Neutrophil (primary cell): Measurements from ENCODE around the gene HCN3.

ENCODE experiments used
- H3K27ac ChIP-seq: fragments of 200-600 bp; sonication (generic); 2 replicates; pipeline ENCODE4 v1.5.1; 2016; ENCODE audit warnings: mild to moderate bottlenecking, moderate library complexity
- H3K27me3 ChIP-seq: fragments of 200-600 bp; sonication (generic); 2 replicates; pipeline ENCODE4 v1.6.0; 2016; ENCODE audit warnings: mild to moderate bottlenecking
- H3K36me3 ChIP-seq: fragments of 200-600 bp; sonication (generic); 2 replicates; pipeline ENCODE4 v1.5.1; 2017
- H3K4me1 ChIP-seq, 2 experiments: fragments of 200-600 bp in 1 of 2; sonication (generic) in 1 of 2; 1 replicate in 1 of 2; 2 replicates in 1 of 2; pipeline versions ENCODE4 v1.5.1 to v1.6.1; 2013 to 2016; ENCODE audit warnings: low read depth in 1 of 2, low read length in 1 of 2, mild to moderate bottlenecking in 1 of 2, moderate library complexity in 1 of 2; ENCODE audit not compliant: control insufficient read depth in 1 of 2, insufficient read depth in 1 of 2
- H3K4me3 ChIP-seq, 2 experiments: fragments of 200-600 bp in 1 of 2; sonication (generic) in 1 of 2; 1 replicate in 1 of 2; 2 replicates in 1 of 2; pipeline ENCODE4 v1.5.1; 2013 to 2016; ENCODE audit warnings: low read depth in 1 of 2, low read length in 1 of 2, mild to moderate bottlenecking in 1 of 2, moderate library complexity in 1 of 2
- H3K9me3 ChIP-seq: fragments of 200-600 bp; sonication (generic); 2 replicates; pipeline ENCODE4 v1.5.1; 2016
- CTCF ChIP-seq: fragments of 200-600 bp; sonication (generic); IDR thresholded peaks from 2 replicates; pipeline ENCODE4 v1.5.1; 2016; ENCODE audit warnings: antibody characterized with exemption

The HCN3 gene

DNA sequence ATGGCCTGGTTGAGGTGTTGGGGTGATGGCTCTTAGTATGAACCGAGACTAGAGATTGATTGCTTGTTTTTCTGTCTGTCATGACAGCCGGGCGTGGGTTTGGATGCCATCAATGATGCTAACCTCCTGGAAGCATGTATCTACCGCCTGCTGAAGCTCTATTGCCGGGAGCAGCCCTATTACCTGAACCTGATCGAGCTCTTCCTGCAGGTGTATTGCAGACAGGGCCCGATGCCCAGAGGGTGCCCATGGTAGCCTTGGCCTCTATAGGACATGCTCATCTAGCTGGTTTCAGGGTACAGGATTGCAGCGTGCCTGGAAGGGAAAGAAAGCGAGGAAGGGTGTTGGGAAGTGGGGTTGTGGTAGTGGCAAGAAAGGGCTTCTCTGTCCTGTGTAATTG is 40.8 kb downstream of the HCN3 start:
- no peaks in the 10 kb centered on the region for H3K27me3 ChIP-seq
- peaks cover 30% of the 10 kb centered on the region for H3K36me3 ChIP-seq
- H3K4me3 ChIP-seq: no peak overlapping the region

GRCh38 chr1:155319536-155319935 is 42.3 kb downstream of the HCN3 start:
- no peaks in the 10 kb centered on the region for H3K27me3 ChIP-seq
- no peak overlapping the region for H3K4me3 ChIP-seq
- peaks cover 21% of the 10 kb centered on the region for H3K36me3 ChIP-seq
- H3K9me3 ChIP-seq: no peaks in the 10 kb centered on the region
- H3K4me1 ChIP-seq: peaks cover 43 to 53% of the 10 kb centered on the region in 2 experiments
- no peak for TF ChIP-seq CTCF
- H3K27ac ChIP-seq: peak overlapping the region; percentile 27

More for the DNA sequence above, 40.8 kb downstream of the HCN3 start:
- H3K4me1 ChIP-seq: peaks cover 35 to 41% of the 10 kb centered on the region in 2 experiments
- TF ChIP-seq CTCF: no peak
- no peak overlapping the region for H3K27ac ChIP-seq
- H3K9me3 ChIP-seq: no peaks in the 10 kb centered on the region

DNA sequence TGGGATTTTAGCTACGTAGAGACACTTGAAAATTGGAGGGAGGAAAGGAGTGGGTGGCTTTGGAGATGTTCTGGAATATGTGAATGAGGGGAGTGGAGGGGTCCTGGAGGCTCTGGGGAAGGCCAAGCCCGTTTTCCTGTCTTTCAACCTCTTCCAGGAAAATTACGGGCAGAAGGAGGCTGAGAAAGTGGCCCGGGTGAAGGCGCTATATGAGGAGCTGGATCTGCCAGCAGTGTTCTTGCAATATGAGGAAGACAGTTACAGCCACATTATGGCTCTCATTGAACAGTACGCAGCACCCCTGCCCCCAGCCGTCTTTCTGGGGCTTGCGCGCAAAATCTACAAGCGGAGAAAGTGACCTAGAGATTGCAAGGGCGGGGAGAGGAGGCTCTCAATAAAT is 43.0 kb downstream of the HCN3 start:
- Histone ChIP-seq H3K9me3 (no peaks in the 10 kb centered on the region), H3K4me1 (peaks cover 47 to 58% of the 10 kb centered on the region in 2 experiments), H3K4me3 (peak overlapping the region; percentile 62 to 65), H3K27ac (peak overlapping the region; percentile 1), H3K36me3 (peaks cover 16% of the 10 kb centered on the region), H3K27me3 (no peaks in the 10 kb centered on the region)
- TF ChIP-seq CTCF: no peak

DNA sequence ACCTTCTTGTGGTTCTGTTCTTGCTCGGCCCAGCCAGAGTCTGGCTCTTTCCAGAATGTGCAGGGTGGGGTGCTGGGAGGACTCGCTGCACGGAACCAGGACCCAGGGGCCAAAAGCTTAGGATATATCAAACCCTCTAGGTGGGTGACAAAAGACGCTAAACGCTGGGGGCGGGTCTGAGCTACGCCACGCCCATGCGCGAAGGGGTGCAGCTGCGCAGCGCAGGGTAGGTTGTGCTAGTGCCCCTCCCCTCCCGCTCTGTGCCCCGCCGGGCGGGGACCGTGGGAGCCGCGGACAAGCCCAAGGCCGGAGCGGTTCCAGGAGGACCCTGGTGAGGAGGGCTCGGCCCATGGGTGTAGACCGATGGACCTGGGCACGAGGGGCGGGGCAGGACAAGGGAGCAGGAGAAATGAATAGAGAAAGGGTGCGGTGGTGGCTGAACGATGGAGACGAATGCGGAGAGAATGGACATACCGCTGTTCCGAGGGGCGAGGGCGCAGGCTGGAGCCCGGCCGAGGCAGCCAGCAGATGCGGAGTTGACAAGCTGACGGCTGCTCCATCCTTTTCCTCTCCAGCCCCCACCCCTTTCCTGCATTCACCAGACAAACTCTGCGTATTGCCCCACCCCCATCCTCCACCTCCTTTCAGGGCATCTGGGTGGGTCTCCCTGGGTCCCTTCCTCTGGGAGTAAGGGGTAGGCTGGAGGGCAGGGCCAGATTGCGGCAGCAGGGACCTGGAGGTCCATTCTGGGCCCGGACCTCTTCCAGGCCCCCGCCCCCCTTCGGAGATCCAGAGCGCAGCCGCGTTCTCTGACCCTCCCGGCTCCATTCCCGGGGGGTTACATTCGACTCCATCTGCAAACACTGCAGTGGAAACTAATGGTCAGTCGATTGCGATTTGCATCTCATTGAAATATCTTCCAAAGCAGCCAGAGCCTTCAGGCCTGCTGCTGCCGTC is 43.7 kb downstream of the HCN3 start, which contains the start of gene RUSC1:
RUSC1 (plus strand) TSS at position 234 of the 957 bp plus-strand sequence. CDS start 880 bp downstream, outside the sequence.
- H3K4me1 ChIP-seq: peaks cover 47 to 58% of the 10 kb centered on the region in 2 experiments
- H3K27ac ChIP-seq: peak within 1 kb of the TSS; percentile 27
- peaks cover 15% of the 10 kb centered on the region for H3K36me3 ChIP-seq
- no peaks in the 10 kb centered on the region for H3K9me3 ChIP-seq
- peak within 1 kb of the TSS; percentile 62 to 65 for H3K4me3 ChIP-seq
- H3K27me3 ChIP-seq: no peaks in the 10 kb centered on the region
- TF ChIP-seq CTCF: no peak

- Histone ChIP-seq H3K36me3 (peaks cover 15% of the 10 kb centered on the region), H3K4me1 (peaks cover 47 to 58% of the 10 kb centered on the region in 2 experiments), H3K9me3 (no peaks in the 10 kb centered on the region), H3K27ac (no peak overlapping the region), H3K27me3 (no peaks in the 10 kb centered on the region), H3K4me3 (peak overlapping the region; percentile 77 to 100)
- TF ChIP-seq CTCF: no peak
Measured at GRCh38 chr1:155321639-155322503, 44.6 kb downstream of the HCN3 start.
